ENCODE measurements around the gene KRT12.

GRCh38 chr17:40905370-40905769 is 38.3 kb upstream of the KRT12 start:
- TF ChIP-seq ZNF384 (IDR thresholded peaks at IDR 0.05) = no peak
- no peak for TF ChIP-seq BHLHE40 (IDR thresholded peaks at IDR 0.05; ENCODE audit: borderline replicate concordance)
- no peak for TF ChIP-seq SUZ12 (IDR thresholded peaks at IDR 0.05)
- no peak for TF ChIP-seq FOXK2 (IDR thresholded peaks at IDR 0.05)
- TF ChIP-seq TARDBP (IDR thresholded peaks at IDR 0.05) = no peak
- TF ChIP-seq SP1 (IDR thresholded peaks at IDR 0.05) = no peak
- no peak for TF ChIP-seq PKNOX1 (IDR thresholded peaks at IDR 0.05)
- no peak for TF ChIP-seq ARNT (IDR thresholded peaks at IDR 0.05)
- TF ChIP-seq HDGF (IDR thresholded peaks at IDR 0.05; ENCODE audit: borderline replicate concordance) = no peak
- TF ChIP-seq NFRKB (IDR thresholded peaks at IDR 0.05) = no peak
- TF ChIP-seq FOXM1 (IDR thresholded peaks at IDR 0.05; ENCODE audit: borderline replicate concordance) = no peak
- no peak for TF ChIP-seq ELF4 (IDR thresholded peaks at IDR 0.05)

Data from HEK293T (cell line).